Activated T-cell treated with anti-CD3 and anti-CD28 coated beads, Interleukin-2, amount 50 U/mL, for 1 hour (primary cell): ENCODE data around the gene GIMAP7.
A peak's percentile ranks its signal among the peaks of the same experiment; 100 is the strongest.
"Not testable (repeated sequence)": the region's sequence is repeated elsewhere in the genome, so short reads cannot be mapped to it uniquely, and the experiment has no call there.

Experiments
- DNase-seq: peaks from one replicate; pipeline ENCODE4 v3.0.0-alpha.2; 2020

GIMAP7 gene

DNA sequence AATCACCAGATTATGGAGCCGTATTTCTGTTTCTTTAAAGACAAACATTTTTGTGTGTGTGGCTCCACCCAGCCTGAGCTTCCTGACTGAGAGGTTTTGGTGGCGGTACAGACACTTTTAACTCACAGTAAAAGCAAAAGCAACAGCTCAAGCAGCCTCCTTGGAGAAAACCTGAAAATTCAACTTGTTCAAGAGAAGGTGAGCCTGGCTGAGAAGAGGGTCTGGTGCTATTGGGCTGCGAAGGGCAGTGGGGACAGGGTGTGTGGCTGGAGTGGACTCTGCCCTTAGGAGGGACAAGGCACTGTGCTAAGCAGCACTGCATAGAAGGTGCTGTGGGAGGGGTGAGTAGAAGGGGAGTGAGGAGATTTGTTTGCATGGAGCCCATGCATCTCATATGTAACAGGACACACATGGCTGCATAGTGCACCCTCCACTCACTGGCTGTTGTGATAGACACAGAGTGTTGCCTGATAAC is at the start of gene GIMAP7:
Gene GIMAP7, plus strand, starts transcription at position 125 of the 475 bp plus-strand sequence. CDS start 5,103 bp downstream, outside the sequence.
- peak; percentile 70 for DNase-seq

DNA sequence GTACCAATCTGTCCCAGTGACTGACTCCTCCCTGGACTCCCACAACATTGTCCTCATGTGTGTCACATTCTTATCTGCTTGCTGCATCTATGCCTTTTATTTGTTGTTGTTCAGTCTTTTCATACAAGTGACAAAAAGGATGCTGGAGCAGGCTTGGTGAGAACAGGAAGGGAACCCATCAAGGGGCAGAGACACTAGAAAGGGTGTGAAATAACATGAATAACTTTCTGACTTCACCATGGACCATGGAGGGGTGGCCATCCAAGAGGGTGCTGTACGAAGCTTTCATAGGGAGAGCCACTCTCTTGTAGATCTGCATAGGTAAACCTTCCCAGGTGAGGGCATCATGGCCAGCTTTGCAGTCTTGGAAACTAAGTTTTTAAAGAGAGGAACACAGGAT is 49.7 kb upstream of the GIMAP7 start:
- no peak for DNase-seq

DNA sequence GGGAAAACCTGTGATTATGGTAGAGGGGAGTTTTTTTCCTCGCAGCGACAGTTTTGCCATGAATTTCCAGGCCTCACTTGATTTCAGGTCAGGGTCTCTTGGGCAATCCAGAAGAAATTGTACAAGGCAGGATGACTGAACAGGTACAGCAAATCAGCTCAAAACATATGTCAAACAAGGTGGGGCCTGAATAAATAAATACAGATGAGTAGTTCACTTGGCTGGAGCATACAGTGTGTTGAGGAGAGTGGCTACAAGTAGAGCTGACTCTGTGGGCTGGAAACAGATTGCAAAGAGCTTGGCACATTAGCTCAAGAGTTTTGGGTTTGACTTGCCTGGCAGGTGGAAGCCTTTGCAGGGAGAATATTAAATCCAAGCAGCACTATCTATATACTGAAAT is 49.3 kb upstream of the GIMAP7 start:
- DNase-seq = no peak

- DNase-seq = no peak
These were observed 48.2 kb upstream of the GIMAP7 start for GRCh38 chr7:150466477-150466876.

GRCh38 chr7:150468241-150468640 is 46.4 kb upstream of the GIMAP7 start:
- no peak for DNase-seq

DNA sequence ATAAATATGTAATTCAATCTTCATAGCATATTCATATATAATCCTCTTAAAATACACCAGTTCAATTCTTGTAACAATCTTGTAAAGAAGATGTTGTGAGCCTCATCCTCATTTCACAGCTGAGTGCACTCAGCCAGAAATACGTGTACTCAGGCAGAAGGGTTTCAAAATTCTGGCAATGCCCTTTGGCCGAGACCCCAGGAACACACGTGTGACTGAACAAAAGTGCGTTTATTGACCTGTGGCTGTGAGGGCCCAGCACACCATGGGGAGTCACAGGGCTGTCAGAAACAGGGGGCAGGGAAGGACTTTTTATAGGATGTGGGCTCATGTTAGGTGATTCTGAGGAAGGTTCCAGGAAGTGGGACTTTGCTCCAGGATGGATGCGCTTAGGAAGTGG is 42.8 kb upstream of the GIMAP7 start:
- no peak for DNase-seq

DNA sequence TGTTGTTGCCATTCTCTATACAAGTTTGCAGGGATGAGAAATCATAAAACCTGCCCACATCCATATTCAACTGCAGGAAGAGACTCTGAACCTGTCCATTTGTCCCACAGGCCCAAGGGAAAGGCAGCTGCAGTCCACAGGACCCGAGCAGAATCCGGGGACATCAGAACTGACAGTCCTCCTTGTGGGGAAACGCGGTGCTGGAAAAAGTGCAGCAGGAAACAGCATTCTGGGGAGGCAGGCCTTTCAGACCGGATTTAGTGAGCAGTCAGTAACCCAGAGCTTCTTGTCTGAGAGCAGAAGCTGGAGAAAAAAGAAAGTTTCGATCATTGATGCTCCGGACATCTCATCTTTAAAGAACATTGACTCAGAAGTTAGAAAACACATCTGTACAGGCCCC is 40.8 kb upstream of the GIMAP7 start:
- no peak for DNase-seq

DNA sequence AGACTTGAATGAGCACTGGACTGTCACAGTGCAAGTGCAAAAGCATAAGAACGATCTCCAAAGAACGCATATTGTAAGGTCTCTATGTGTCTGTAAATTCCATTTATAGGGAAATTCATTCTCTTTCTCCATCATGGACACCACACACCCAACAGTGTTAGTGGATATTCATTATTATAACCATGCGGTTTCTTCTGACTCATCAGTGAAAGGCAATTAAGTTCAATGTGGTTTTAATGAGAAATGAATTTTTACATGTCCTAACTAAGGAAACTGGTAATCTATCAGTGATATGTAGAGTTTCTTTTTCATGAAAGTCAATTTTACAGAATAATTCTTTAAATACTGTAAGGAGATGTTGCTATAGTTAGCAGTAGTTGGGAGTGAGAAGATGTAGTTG is 38.4 kb upstream of the GIMAP7 start:
- no peak for DNase-seq

DNA sequence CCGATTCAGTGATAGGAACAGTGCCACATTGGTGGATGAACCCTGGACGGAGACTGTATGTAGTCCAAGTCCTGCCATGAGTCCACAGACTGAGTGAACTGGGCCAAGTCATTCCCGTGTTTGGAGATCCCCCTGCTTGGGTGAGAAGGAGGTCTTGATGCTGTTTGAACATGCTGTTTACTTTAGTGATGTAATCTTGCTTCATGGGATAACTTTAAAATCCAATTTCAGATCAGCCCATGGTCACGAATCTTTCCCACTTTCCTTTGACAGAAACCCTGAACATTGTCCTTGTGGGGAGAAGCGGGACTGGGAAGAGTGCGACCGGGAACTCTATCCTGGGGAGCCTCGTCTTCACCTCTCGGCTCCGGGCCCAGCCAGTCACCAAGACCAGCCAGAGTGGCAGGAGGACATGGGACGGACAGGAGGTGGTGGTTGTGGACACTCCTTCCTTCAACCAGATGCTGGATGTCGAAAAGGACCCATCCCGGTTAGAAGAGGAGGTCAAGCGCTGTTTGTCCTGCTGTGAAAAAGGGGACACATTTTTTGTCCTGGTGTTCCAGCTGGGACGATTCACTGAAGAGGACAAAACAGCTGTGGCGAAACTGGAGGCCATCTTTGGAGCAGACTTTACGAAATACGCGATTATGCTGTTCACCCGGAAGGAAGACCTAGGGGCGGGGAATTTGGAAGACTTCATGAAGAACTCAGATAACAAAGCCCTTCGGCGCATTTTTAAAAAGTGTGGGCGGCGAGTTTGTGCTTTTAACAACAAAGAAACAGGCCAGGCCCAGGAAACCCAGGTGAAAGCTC is 37.6 kb upstream of the GIMAP7 start:
- DNase-seq = no peak

DNA sequence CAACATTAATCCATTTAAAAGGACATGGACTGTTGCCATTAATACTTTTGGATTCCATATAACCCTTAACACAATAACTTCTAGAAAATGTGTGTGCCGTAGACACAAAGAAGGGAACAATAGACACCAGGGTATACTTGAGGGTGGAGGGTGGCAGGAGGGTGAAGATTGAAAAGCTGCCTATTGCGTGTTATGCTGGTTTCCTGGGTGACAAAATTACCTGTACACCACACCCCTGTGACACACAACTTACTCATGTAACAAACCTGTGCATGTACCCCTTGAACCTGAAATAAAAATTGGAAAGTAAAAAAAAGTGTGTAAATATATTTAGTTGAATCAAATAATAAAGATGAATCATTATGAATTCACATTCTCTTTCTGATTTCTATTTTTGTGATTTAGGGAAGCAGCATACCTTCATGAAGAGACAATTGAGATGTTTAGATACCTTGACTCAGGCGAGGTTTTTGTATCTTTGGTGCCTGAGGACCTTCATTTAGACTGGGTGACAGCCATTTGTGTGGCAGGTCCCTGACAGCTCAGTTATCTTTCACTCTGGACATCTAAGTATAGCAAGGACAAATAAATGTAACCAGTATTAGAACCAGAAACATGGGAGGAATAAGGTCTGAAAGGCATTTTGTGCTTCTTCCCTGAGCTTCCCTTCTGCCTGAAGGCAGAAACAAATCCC is 35.5 kb upstream of the GIMAP7 start:
- no peak for DNase-seq

GRCh38 chr7:150481186-150481920 is 33.3 kb upstream of the GIMAP7 start:
- peak; percentile 58 for DNase-seq

- no peak for DNase-seq
These were observed 32.8 kb upstream of the GIMAP7 start for GRCh38 chr7:150481922-150482321.

GRCh38 chr7:150483514-150483913 is 31.2 kb upstream of the GIMAP7 start:
- not testable (repeated sequence) for DNase-seq

- not testable (repeated sequence) for DNase-seq
These were observed 30.6 kb upstream of the GIMAP7 start for GRCh38 chr7:150484071-150484470.

DNA sequence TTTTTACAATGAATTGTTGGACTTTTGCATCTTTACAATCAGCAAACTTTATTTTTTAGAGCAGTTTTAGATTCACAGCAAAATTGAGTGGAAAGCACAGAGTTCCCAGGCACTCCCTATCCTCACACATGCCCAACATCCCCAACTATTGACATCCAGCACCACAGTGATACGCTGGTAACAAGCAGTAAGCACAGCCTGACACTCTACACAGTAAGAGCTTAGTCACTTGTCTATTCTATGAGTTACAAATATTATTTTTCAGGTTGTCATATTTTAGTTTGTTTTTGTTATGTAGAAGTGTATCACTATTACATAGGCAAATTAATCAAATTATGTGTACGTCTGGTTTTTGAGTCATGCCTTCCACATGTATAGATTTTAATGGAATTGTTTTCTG is 27.0 kb upstream of the GIMAP7 start:
- no peak for DNase-seq

- DNase-seq = no peak
These were observed 24.9 kb upstream of the GIMAP7 start for GRCh38 chr7:150489782-150490181.

GRCh38 chr7:150493442-150493841 is 21.2 kb upstream of the GIMAP7 start:
- DNase-seq = not testable (repeated sequence)

DNA sequence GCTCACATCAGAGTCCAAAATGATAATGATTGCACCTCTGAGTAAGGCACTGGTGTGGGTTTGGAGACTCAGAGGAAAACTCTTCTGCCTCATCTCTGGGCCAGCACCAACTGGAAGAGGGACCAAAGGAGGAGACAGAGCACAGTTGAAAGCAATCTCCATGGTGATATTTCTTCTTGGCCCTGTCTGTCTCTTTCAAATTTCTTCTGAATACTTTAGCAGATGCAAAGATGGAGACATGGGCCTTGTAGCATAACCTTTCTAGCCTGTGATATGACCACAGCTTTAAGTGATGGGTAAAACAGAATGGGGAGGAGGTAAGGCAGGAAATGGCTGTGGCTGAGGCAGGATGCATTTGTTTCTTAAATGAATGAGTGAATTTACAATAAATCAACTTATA is 12.2 kb upstream of the GIMAP7 start:
- no peak for DNase-seq

DNA sequence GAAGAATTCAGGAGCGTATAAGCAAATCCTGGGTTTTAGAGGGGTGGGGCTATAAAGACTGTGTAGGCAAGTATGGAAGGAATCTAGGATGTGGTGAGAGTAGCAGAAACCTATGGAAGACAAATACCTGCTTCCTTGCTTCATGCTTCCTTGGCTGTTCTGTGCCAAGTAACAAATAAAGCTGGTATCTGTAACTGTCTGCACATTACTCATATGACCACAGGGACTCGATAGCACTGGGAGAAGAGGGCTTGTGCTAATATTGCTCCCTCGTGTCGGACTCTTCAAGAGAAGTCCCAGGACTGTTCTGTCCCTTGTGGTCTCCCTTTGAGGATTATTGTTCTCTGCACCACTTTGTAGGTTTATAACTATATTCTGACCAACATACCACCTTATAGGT is 11.5 kb upstream of the GIMAP7 start:
- DNase-seq = no peak

DNA sequence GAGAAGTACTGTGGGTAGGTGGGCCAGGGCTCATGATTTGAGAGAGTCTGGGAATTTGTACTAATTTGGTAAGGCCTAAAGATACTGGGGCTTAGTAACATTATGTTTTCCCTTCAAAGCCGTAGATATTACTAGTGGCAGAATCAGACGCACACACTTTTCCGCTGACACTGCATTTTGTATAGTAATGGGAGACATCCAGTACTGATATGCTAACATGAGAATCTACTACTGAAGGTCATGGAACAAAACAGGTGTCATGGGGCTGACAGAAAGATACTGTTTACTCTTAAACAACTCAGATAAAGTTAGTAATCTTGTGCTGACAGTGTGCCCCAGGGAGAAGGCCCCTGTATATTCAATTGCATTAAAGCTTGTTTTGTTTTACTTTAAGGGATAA is 11.1 kb upstream of the GIMAP7 start:
- DNase-seq = no peak

- DNase-seq = no peak
These were observed 6.6 kb upstream of the GIMAP7 start for GRCh38 chr7:150507947-150508602.

DNA sequence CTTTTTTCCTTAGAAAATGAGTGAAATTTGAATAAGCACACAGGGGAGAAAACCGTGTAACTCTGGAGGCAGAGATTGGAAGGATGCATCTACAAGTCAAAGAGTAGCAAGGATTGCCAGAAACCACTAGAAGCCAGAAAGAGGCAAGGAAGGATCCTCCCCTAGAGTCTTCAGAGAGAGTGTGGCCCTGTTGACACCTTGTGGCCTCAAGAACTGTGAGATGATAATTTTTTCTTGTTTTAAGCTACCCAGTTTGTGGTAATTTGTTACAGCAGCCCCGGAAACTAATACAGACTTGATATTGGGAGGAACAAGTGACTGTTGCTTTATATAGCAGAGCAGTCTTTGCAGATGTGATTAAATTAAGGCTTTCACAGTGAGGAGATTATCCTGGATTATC is 3.6 kb upstream of the GIMAP7 start:
- no peak for DNase-seq

DNA sequence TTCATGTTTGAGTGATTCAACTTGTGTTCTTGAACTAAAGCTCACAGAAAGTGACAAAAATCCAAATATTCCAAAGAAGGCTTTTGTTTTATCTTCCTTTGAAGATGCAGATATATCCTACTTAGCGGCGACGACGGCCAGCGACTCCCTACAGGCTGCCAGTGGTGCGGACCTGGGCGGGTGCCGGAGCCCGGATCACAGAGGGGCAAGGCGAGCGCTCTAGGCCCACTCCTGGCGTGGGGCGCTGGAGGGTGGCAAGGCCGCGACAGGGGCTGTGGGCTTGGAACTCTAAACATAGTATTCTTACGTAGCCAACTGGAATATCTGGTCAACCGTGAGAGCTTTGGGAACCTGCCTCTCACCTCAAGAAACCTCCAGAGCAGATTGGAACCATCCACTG is 914 bp upstream of the GIMAP7 start:
- no peak for DNase-seq
